ENCODE measurements around the gene FAHD1.

GRCh38 chr16:1792836-1793577 lies 34.0 kb upstream of the FAHD1 start:
- TF ChIP-seq POLR2AphosphoS5 (IDR thresholded peaks at IDR 0.05) (no peak), CTCF (IDR thresholded peaks at IDR 0.05) (no peak), POLR2A (IDR thresholded peaks at IDR 0.05; ENCODE audit: low read depth) (no peak)
